ENCODE measurements around the gene ETS2.

ETS2 gene

DNA sequence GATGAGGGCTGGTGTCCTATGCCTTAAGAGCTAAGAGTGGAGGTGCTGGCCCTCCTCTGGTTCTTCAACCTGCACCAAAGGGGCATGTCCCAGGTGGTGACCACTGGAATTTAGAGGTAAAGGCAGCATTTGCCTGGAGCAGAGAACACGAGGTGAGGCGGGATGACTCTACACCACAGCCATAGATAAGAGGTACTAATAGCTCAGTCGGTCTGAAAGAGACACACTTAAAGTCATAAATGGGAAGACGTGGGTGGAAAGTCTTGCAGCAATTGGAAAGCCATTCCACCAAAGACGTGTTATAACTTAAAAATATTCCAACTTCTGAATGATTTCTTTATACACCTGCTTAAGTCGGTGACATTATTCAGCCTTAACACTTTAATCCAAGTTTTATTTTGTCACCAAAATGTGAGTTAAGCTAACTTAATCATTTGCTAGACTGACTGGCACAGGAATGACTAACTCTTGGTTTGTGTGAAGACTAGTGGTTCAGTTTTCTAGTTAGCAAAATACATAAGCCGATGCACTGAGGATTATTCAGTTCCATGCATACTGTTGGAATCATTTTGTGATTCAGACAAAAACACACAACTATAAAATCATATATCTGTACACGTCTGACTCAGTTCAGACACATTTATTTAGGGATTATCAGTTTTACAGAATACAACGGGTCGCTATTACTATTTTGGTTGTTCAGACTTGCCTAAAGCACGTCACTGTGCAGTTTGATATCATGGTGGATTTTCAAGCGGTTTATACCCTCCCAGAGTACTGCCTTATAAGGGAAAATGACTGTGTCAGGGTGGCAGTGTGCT, 4.6 kb upstream of the ETS2 start:
- DNase-seq (ENCODE audit: low read depth in 4 of 4, low spot score in 1 of 4), result no peak

DNA sequence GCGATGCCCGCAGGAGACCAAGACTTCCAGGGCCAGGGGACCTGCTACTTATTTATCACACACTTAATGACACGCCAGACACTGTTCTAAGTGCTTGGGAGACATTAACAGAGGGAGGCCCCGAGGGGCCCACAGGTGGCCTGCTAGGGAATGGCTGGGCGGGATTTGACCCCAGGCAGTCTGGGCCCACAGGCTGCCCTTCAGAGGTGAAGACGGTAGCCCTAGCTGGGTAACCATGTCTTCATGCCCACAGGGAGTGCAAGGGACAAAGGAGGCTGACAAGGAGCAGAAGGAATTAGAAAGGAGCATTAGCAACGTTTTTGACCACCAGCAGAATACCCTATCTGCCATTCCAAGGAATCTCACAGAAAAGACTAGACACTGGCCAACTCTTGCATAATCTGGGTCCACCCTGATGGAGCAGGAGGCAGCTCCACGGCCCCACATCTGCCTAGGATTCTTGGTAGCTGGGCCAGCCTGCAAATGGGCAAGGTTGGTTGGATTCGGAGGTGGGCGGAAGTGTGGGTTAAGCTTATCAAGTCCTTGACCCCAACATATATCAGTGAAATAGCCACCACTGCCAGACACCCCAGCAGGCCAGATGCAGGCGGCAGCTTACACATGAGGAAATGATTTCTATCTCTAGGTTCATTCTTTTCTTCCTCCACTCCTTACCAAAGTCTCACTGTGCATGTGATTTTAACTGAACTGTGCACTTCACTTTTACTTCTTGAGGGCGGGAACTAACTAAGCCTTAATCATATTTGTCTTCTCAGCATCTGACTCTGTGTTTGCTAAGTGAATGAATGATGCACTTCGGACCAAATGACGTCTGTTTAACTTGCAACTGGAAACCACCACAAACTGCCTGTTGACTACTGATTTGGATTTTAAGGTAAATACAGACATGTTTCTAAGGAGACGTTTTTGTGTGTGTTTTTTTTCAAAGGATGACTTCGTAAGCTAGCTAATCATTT, 3.4 kb upstream of the ETS2 start:
- no peak for DNase-seq (ENCODE audit: low read depth in 4 of 4, low spot score in 1 of 4)

DNA sequence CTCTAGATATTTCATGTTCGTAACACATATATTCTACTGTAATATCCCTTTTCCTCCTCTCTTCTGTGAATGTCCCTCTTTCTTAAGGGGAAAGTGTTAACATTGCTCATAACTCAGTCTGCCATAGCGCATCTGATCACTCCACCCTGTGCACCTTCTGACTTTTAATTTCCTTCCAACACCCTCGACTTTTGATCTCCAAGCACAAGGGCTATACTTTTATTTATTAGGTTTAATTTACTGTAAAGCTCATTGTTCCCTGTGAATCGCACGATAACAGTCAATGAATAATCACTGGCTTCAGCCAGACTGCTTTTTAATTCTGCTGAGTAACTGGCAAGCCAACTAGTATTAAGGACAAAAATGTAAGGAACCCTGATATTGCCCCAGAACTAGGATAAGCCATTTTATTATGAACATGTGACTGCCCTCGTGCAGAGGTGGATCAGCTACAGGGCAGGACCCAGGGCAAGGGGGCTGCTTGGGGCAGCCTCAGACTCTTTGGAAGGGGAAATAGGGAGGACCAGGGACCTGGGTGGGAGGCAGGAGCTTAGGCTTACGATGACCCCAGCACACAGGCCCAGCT, 2.6 kb upstream of the ETS2 start:
- DNase-seq (ENCODE audit: low read depth in 4 of 4, low spot score in 1 of 4), result no peak

DNA sequence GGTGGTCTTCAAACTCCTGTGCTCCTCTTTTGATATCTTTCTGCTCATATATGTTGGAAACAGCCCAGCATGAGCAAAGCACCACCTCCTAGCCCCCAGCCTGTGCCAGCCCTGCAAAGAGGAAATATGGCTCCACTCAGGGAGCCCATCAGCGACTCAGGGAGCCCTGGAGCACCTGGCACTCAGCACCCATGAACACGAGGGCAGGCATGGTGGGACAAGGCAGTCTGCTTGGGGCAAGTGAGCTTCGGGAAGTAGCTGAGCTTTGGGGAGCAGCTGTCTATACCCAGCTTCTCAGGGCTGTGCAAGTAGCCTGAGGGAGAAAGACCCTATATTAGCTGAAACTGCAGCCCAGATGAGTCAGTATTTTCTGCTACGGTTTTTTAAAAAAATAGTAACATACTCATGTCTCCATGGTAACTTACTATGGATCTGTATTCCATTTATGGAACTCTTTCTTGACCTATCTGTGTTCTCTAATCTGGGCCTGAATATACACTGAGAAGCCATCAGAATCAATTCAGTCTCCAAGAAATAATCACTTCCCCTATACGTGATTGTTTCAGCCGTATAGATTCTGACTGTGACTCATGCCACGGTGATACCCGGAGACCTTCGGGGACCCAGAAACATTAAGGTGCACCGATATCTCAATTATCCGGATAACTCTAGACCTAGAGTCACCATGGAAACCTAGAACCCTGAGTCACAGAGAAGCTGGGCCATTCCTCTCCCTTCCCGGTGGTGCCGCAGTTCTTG, 1.5 kb upstream of the ETS2 start:
- DNase-seq (ENCODE audit: low read depth in 4 of 4, low spot score in 1 of 4), result no peak

DNA sequence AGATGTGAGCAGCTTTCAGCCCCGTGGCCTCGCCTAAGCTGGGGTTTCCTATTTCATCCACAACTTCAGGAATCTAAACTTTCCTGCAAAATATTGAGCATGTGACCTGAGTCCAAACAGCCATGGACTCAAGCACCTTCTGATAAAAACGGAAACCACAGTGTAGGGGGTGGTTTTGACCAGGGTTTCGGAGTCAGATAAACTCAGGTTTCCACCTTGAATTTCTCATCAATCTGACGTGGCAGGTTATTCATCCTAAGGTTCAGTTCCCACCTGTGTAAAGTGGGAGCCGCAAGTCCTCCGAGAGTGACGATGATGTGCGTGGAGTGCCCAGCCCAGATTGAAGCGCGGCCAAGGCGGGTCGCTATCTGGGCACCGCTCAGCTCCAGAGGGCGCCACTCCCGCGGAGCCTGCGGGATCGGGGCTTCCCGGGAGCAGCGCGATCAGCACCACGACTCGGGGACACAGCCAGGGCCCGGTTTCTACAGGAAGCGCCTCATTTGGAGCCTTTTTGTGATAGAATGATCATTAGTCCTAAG, 871 bp upstream of the ETS2 start:
- peak in 3 of 4 experiments; percentile 15 to 23 (median 18) for DNase-seq (ENCODE audit: low read depth in 4 of 4, low spot score in 1 of 4)

DNA sequence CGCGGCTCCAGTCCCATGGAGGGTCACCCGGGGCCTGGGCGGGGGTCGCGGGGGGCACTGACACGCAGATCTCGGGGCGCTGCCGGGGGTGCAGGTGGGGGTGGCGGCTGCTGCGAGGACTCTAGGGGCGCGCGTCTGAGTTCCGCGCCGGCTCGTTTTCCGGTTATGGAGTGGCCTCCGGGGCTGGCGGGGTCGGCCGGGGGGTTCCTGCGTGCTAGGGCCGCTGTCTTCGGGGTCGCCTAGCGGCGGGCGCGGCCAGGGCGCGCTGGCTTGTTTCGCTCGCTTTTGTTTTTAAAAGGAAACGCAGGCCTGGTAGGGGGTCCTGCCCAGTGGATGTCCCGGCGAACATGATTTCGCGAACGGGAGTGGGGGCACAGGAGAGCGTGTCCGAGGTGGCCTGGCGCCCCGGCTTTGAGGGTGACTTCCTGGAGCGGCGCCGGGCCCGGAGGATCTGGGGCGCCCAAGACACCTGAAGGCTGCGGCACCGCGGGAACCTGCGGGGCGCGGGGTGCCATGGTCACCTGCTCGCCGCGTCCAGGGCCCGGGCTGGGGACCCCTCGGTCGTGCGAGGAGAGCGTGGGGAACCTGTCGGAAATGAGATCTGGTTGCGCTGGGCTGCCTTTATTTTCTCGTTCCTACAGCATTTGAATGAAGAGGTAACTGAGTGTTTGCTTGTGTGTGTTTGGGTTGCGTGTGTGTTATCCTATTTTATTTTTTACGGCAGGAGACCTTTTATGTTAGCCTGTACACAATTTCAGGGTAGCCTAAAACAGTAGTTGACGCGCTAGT, 618 bp downstream of the ETS2 start:
- peak in 2 of 4 experiments; percentile 14 for DNase-seq (ENCODE audit: low read depth in 4 of 4, low spot score in 1 of 4)

DNA sequence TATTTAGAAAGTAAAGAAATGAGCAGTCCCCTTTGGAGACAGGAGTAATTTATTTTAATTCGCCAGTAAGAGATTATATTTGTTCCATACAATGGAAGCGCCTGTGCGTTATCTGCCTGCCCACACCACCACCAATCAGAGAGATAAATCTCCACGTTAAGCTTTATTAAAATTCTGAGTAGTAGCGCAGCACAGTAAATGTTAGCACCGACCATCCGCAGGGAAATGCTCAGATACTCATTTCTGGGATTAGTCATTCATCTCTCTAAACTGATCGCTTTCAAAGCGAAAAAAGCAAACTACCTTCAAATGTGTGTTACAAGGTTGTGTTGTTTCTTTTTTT, 1.2 kb downstream of the ETS2 start:
- no peak for DNase-seq (ENCODE audit: low read depth in 4 of 4, low spot score in 1 of 4)

DNA sequence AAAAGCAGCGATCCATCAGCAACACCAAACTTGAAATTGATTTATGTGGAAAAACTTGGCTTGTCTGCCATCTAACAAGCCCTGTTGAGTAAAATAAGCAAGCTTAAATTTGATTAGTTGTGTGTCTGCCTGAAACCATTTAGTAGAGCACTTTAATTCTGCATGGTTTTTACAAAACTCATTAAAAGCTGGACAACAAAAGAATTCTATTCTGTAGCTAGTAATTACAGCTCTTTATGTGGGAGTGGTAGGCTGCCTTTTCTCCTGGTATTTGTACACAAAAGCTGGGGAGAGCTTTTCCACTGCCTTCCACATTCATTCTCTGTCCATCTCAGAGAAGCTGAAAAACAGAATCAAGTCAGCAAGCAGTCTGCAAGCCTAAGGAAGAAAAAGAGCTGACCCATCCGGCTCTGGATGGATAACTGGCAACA, 1.7 kb downstream of the ETS2 start:
- DNase-seq (ENCODE audit: low read depth in 4 of 4, low spot score in 1 of 4), result no peak

DNA sequence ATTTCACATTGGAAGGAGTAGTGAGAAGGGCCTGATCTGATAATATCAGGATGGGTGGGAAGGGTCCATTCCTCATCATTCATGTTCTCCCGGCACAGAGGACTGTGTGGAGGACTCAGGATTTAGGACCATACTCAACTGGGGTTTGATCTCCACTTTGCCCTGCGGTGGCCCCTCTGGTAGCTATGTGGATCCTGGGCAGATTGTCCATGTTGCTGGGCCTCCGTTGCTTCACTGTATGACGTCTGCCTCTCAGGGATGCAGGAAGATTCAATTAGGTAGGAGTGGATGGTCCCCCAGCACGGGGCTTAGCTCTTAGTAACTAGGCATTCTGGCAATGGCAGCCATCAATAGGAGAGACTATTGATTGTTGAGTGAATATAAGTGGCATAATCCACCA, 2.3 kb downstream of the ETS2 start:
- DNase-seq (ENCODE audit: low read depth in 4 of 4, low spot score in 1 of 4), result no peak

DNA sequence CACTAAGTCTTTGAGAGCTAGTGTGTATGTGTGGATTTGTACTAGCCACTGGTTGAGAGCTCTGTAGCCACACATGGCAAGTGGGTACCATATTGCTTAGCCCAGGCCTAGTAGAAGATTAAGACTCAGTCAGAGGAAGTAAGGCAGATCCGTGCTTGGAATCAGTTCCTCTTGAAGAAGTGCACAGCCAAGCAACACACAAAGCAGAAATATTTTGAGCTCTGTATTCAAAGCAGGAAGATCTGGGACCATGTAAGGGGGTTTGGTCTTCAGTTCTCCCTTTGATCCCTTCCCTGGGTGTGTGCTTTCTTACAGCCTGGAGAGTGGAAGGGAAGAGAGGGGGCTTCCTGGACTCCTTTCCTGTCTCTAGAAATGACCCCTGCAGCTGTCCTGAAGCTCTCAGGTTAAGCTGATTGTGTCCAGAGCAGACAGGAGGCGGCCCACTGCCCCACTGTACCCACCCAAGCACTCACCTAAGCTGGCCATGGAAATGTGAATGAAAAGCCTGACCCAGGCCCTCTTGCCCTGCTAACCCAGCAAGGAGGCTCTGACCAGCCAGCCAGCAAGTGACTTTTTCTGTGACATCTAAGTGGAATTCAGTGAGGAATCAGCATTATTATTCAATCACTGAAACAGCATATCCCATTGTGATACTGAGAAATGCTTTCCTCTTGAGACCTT, 3.6 kb downstream of the ETS2 start:
- no peak for DNase-seq (ENCODE audit: low read depth in 4 of 4, low spot score in 1 of 4)

DNA sequence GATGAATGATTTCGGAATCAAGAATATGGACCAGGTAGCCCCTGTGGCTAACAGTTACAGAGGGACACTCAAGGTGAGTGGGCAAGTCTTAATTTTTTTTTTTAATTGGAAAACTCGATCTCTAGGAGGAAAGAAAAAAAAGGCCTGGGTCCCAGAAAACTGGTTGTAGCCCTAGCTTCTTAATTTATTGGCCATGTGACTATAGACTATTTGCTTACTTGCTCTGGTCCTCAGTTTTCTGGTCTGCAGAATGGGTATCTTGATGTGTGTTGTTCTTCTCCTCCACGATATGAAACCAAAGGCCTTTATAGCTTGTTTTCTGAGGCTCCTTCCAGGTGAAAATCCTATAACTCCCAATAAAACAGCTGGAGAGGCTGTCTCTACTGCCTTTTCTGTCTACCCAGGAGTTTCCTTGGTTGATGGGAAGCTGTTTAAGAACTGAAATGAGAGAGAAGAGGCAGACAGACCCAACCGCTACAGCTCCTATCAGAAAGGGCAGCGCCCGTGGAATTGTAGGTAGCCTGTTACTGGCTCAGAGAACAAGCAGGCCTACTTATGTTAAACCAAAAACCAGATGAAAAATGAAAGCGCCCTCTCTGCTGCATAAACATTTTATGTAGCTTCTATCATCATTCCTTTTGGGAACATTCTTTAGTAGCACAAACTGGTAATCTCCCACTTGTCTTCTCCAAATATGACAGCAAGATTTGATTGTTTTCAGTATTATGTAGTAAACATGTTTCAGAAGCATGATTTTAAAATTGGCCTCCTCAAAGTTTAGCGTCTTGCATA, 4.5 kb downstream of the ETS2 start:
- DNase-seq (ENCODE audit: low read depth in 4 of 4, low spot score in 1 of 4), result no peak

DNA sequence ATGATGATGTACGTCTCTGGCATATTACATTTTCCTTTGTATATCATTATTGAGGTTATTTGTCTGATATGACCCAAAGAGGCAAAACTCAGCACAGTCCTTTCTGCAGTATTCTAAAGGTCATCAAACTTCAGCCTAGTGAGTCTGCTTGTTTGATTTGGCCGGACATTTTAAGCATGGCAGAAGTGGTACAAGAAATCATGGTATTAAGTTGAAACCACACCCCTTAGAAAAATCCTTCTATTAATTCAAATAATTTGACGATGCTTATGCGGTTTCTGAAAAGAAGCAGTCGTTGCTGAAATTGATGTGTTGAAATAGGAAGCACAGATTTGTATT, 5.1 kb downstream of the ETS2 start:
- no peak for DNase-seq (ENCODE audit: low read depth in 4 of 4, low spot score in 1 of 4)

DNA sequence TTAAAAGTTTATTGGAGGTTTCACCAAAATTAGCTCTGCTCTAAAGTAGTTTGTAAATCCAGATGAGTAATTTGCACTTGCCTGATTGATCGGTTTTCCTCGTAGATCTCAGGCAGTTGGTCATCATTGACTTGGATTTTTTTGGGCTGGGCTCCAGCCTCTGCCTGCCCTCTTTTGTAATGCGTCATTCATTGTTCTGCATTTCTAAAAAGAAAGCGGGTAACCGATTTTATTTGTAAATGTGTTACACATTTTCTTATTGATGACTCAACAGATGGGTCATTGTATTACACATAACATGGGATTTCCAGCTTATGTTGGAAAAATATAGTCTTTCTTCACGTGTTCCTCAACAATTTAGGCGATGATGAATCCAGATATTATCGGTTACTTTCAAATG, 5.5 kb downstream of the ETS2 start:
- DNase-seq (ENCODE audit: low read depth in 4 of 4, low spot score in 1 of 4), result no peak

DNA sequence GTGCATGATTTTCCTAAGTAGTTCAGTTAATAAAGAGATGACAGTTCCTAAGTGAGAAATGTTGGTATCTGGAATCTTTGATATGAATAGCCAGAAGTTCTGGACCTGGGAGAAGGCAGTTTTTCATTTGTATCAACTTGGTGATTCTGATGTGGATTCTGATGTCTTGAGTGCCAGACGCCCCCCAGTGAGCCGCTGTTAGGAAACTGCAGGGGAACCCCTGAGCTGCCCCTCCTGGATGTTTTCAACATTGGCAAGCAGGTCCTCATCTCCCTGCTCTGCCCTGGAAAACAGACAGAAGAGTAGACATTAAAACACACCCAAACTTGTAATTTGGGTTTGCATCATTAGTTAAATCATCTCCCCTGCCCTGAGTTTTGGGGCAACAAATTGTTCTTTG, 7.4 kb downstream of the ETS2 start:
- no peak for DNase-seq (ENCODE audit: low read depth in 4 of 4, low spot score in 1 of 4)

DNA sequence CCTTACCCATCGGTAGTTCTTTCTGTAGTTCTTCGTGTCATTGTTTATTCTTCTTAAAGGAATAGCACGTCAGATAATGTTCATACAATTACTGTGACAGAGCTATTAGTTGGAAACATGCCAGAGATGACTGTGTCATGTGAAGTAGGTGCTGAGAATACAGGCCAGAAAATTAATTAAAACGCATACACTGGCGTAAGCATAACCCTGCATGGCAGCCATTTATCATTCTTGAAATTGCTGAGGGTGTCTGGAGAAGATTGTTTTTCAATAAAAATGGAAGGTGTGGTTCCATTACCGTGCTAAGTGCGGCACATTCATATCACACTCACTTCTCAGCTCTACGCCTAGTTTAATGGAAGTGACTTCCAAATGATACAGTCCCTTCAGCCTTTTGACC, 7.8 kb downstream of the ETS2 start:
- DNase-seq (ENCODE audit: low read depth in 4 of 4, low spot score in 1 of 4), result no peak

DNA sequence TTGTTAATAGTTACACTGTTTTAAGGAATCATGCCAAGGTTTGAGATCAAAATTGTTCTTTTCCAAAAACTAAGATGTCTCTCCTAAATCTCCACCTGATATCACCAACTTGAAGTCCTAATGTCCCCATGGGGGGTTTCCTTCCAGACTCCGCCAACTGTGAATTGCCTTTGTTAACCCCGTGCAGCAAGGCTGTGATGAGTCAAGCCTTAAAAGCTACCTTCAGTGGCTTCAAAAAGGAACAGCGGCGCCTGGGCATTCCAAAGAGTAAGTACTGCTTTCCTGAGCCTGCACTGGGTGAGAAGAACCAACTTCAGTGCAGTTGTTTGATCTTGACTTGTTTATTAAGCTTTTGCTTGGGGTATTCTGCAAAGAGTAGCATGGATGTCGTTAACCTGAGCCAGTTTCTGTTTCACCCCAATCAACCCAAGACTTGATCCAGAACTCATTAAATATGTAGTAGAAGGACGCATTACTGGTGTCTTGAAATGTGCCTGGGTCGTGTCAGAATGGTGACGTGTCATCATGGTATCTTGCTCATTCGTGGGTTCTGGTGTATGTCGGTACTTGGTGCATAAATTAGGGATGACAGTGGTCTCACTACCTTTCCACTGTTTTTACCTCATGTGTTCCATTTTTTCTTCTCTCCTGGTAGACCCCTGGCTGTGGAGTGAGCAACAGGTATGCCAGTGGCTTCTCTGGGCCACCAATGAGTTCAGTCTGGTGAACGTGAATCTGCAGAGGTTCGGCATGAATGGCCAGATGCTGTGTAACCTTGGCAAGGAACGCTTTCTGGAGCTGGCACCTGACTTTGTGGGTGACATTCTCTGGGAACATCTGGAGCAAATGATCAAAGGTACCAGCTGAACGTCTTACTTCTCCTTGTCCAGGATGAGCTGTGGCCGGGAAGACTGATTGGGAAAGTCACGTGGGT, 8.7 kb downstream of the ETS2 start:
- DNase-seq (ENCODE audit: low read depth in 4 of 4, low spot score in 1 of 4), result no peak

DNA sequence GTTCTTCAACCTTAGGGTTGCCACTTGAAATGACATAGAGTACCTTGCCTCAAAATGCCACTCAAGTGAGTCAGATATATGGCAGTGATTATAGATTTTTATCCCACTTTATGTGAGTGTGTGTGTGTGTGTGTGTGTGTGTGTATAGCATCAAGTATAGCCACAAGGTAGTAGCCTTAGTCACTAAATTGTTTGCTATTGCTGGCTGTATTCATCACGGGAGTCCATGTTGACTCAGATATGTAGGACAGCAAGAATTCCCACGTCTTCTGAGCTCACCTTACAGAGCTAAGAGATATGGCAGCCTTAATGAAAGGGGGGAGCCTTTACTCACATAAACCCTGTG, 9.3 kb downstream of the ETS2 start:
- no peak for DNase-seq (ENCODE audit: low read depth in 4 of 4, low spot score in 1 of 4)

Measured in stimulated activated CD4-positive, alpha-beta T cell treated with anti-CD3 and anti-CD28 coated beads, Interleukin-1b, Interleukin-23, amount 100 ng/mL, for 24 hours (primary cell).